K562 (cell line): Measurements from ENCODE around the gene RRP9. TPM values are rescaled to one million over a fixed set of nuclear protein-coding genes. Genes with fewer than 3 reads are reported as not detected.

ENCODE experiments used
- ATAC-seq: fragments of 200-7000 bp; cut with Tn5 transposase; 3 replicates; pipeline ENCODE4 v1.9.1; 2020; ENCODE audit warnings: moderate library complexity
- BruUV-seq: library from RNA; stranded (reverse); fragments of 400-500 nt; replicated peaks from 2 replicates; lab custom pipeline; 2021; lab: Mats Ljungman, UMichigan
- CTCF ChIA-PET: fragments of 300-600 bp; formaldehyde crosslinking; extraction: SDS; loops from one replicate; lab custom pipeline; 2021; ENCODE audit warnings: low intra/inter-chr PET ratio; lab: Yijun Ruan, JAX
- POLR2A ChIA-PET: fragments of 300-600, 350-650 bp; sonication (Branson Sonifier 250); formaldehyde crosslinking; extraction: SDS; loops from one replicate; lab custom pipeline; 2021; ENCODE audit warnings: antibody characterized with exemption, inconsistent platforms; lab: Yijun Ruan, JAX
- DNase-seq, 4 experiments: peaks; one replicate each; pipeline versions ENCODE4 v3.0.0 to v3.0.0-alpha.2; 2011 to 2018; ENCODE audit warnings: low spot score in 3 of 4, mixed read lengths in 3 of 4; ENCODE audit errors: extremely low read depth in 1 of 4
- FAIRE-seq: peaks from 2 replicates; lab custom pipeline; 2011; peaks lifted over from hg19 to GRCh38; lab: Jason Lieb, UNC
- H2AFZ ChIP-seq: 2 replicates; pipeline ENCODE4 v1.6.0; 2011; ENCODE audit warnings: low read depth, low read length, control low read depth, inconsistent platforms
- H3K27ac ChIP-seq: fragments of 200-600 bp; 3 replicates; pipeline ENCODE4 v1.8.0; 2011; ENCODE audit warnings: low read depth, mild to moderate bottlenecking, control low read depth, inconsistent platforms, low read length, moderate library complexity, mixed read lengths; ENCODE audit errors: extremely low read depth
- H3K27me3 ChIP-seq, 2 experiments: fragments of 300-600 bp in 1 of 2; 2 replicates in 1 of 2; 3 replicates in 1 of 2; pipeline versions ENCODE4 v1.6.0 to v1.8.0; 2011; ENCODE audit warnings: inconsistent platforms in 2 of 2, low read length in 2 of 2, mild to moderate bottlenecking in 1 of 2, mixed read lengths in 1 of 2, moderate library complexity in 1 of 2; ENCODE audit not compliant: control insufficient read depth in 2 of 2, insufficient read depth in 2 of 2
- H3K36me3 ChIP-seq: fragments of 300-600 bp; 3 replicates; pipeline ENCODE4 v1.8.0; 2011; ENCODE audit warnings: mild to moderate bottlenecking, low read length, inconsistent platforms; ENCODE audit not compliant: control insufficient read depth, insufficient read depth
- H3K4me1 ChIP-seq, 2 experiments: fragments of 200-600 bp in 1 of 2; replicated peaks in 1 of 2; 2 replicates in 1 of 2; 3 replicates in 1 of 2; pipeline versions ENCODE4 v1.5.1 to v1.8.0; 2011; ENCODE audit warnings: inconsistent platforms in 2 of 2, low read length in 2 of 2, mild to moderate bottlenecking in 1 of 2, mixed read lengths in 1 of 2, moderate library complexity in 1 of 2; ENCODE audit not compliant: control insufficient read depth in 2 of 2, insufficient read depth in 2 of 2
- H3K4me2 ChIP-seq: 2 replicates; pipeline ENCODE4 v1.6.1; 2011; ENCODE audit warnings: low read length, control low read depth, inconsistent platforms, mixed read lengths; ENCODE audit not compliant: insufficient read depth
- H3K4me3 ChIP-seq: fragments of 200-600 bp; sonication (generic), shearing (Covaris generic); 2 replicates; pipeline ENCODE4 v1.5.1; 2016; ENCODE audit warnings: control low read depth, inconsistent platforms
- H3K79me2 ChIP-seq: fragments of 200-600 bp; 3 replicates; pipeline ENCODE4 v1.8.0; 2011; ENCODE audit warnings: low read length, inconsistent platforms; ENCODE audit not compliant: control insufficient read depth, insufficient read depth
- H3K9ac ChIP-seq, 2 experiments: 2 replicates each; pipeline versions ENCODE4 v1.6.0 to v1.6.1; 2011; ENCODE audit warnings: low read depth in 2 of 2, low read length in 2 of 2, control low read depth in 1 of 2, inconsistent platforms in 1 of 2, mild to moderate bottlenecking in 1 of 2, mixed read lengths in 1 of 2; ENCODE audit not compliant: insufficient read depth in 1 of 2
- H3K9me1 ChIP-seq: one replicate; pipeline ENCODE4 v1.6.0; 2011; ENCODE audit warnings: inconsistent platforms, mild to moderate bottlenecking, low read length, moderate library complexity; ENCODE audit not compliant: control insufficient read depth, insufficient read depth
- H3K9me3 ChIP-seq: replicated peaks from 2 replicates; pipeline ENCODE4 v1.5.1; 2011; ENCODE audit warnings: low read depth, low read length, inconsistent platforms; ENCODE audit not compliant: control insufficient read depth, insufficient read depth
- H4K20me1 ChIP-seq: replicated peaks from 2 replicates; pipeline ENCODE4 v1.6.1; 2011; ENCODE audit warnings: low read length, inconsistent platforms, mixed read lengths; ENCODE audit not compliant: control insufficient read depth, insufficient read depth
- CHD2 ChIP-seq: IDR thresholded peaks from 2 replicates; pipeline ENCODE4 v1.6.1; 2011; ENCODE audit warnings: low read depth, low read length
- ZNF3 ChIP-seq: fragments of 250-450 bp; sonication (Bioruptor Pico); IDR thresholded peaks from 2 replicates; pipeline ENCODE4 v1.5.0; 2021; ENCODE audit warnings: mild to moderate bottlenecking, moderate library complexity
- WGBS: fragments of 100-300 bp; shearing (Covaris generic); methylation state at CpG from one replicate; pipeline ENCODE4 v1.1.6; 2016; ENCODE audit warnings: low coverage, mixed read lengths; ENCODE audit not compliant: insufficient coverage; ENCODE audit errors: missing lambda C conversion rate; 5-methylcytosine and 5-hydroxymethylcytosine counted together
- in situ Hi-C: fragments of 300-500 bp; cut with MboI; formaldehyde crosslinking; loops from 4 replicates; pipeline ENCODE4 v1.15.0; 2018; ENCODE audit warnings: inconsistent platforms, mixed read lengths
- intact Hi-C: fragments of 100-400 bp; cut with micrococcal nuclease; formaldehyde crosslinking; loops from 2 replicates; pipeline ENCODE4 v1.14.2; 2022
- polyA plus RNA-seq, 8 experiments: library from polyadenylated mRNA; depleted of rRNA in 4 of 8; stranded (reverse) in 5 of 8; unstranded in 3 of 8; fragments of >200 nt; fragmentation: Nextera tagmentation in 2 of 8; fragmentation: Illumina TruSeq in 1 of 8; extraction: Ambion mirVana in 2 of 8; extraction: Trizol in 1 of 8; gene quantifications; 2 replicates each; pipeline versions ENCODE4 v1.2.1 to v1.2.3, GENCODE V29; 2011 to 2014; ENCODE audit warnings: inconsistent platforms in 1 of 8, missing spikeins in 1 of 8
- total RNA-seq, 7 experiments: library from RNA; depleted of rRNA in 6 of 7; stranded (reverse); fragments of >200 nt in 6 of 7; fragmentation: Illumina TruSeq in 2 of 7; extraction: Trizol in 2 of 7; gene quantifications; 2 replicates each; pipeline versions ENCODE4 v1.2.1 to v1.2.3, GENCODE V29; 2011 to 2021; ENCODE audit warnings: low replicate concordance in 1 of 7
- TF ChIP-seq, protein P1 (sequence below): sonication (generic); formaldehyde crosslinking; IDR thresholded peaks from 2 replicates; pipeline ENCODE4 v1.5.0; 2020; ENCODE audit warnings: missing genetic modification reagents

Gene RRP9
- total and polyA plus RNA-seq, 9 of the 15 experiments (the other 6 are each of a cell fraction or from before 2014, with no cell fraction given), result 5.2 to 67.0 (median 45.9) TPM

DNA sequence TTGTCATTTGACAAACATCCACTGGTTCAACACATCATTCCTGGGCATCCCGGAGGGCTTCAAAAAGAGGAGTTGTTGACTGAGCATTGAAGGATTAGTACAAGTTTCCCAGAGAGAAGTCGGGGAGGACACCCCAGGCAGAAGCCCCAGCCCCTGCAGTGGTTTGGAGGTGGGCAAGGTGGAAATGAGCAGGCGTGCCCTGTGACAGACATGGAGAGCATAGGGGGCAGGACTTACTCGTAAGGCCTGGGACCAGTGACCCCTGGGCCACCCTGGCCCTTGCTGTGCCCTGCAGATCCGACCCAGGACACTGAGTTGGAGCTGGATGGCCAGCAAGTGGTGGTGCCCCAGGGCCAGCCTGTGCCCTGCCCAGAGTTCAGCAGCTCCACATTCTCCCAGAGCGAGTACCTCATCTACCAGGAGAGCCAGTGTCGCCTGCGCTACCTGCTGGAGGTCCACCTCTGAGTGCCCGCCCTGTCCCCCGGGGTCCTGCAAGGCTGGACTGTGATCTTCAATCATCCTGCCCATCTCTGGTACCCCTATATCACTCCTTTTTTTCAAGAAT lies 6.4 kb upstream of the RRP9 start:
- no TSS peak for BruUV-seq
- WGBS, result 60% methylated on average over 9 of the region's 10 CpGs
- Histone ChIP-seq H3K79me2 (no peaks in the 10 kb centered on the region), H3K9me3 (no peaks in the 10 kb centered on the region), H3K27ac (no peak overlapping the region), H2AFZ (no peak overlapping the region), H3K9me1 (no peaks in the 10 kb centered on the region), H3K4me1 (peaks cover 3 to 11% of the 10 kb centered on the region in 2 experiments; a peak in 3 of 5 replicates), H3K27me3 (no peaks in the 10 kb centered on the region), H3K9ac (0 out of 4 replicates have a peak overlapping the region, but pooled peaks of 1 of the 2 experiments have one; percentile 45), H4K20me1 (no peaks in the 10 kb centered on the region), H3K4me2 (no peak overlapping the region), H3K4me3 (no peak overlapping the region), H3K36me3 (no peaks in the 10 kb centered on the region)
- ChIA-PET POLR2A (interaction anchor here (0.5 to 1.5 kb wide), 4 partner anchors 13 to 65 kb away, joined by 3 to 4 read pairs (median 3); partner anchors contain the start of gene ABHD14B), CTCF (no interaction called here)
- DNase-seq (no peak), ATAC-seq (no peak), FAIRE-seq (no peak)
- TF ChIP-seq, protein P1, sequence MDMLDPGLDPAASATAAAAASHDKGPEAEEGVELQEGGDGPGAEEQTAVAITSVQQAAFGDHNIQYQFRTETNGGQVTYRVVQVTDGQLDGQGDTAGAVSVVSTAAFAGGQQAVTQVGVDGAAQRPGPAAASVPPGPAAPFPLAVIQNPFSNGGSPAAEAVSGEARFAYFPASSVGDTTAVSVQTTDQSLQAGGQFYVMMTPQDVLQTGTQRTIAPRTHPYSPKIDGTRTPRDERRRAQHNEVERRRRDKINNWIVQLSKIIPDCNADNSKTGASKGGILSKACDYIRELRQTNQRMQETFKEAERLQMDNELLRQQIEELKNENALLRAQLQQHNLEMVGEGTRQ, result no peak
- TF ChIP-seq CHD2 (no peak), ZNF3 (CRISPR knock-in tag) (no peak)
- intact Hi-C loops (no loop called here), in situ Hi-C loops (no loop called here)
